Measurements from ENCODE around the gene LANCL3.
"Not testable (repeated sequence)": the region's sequence is repeated elsewhere in the genome, so short reads cannot be mapped to it uniquely, and the experiment has no call there.

LANCL3 gene

DNA sequence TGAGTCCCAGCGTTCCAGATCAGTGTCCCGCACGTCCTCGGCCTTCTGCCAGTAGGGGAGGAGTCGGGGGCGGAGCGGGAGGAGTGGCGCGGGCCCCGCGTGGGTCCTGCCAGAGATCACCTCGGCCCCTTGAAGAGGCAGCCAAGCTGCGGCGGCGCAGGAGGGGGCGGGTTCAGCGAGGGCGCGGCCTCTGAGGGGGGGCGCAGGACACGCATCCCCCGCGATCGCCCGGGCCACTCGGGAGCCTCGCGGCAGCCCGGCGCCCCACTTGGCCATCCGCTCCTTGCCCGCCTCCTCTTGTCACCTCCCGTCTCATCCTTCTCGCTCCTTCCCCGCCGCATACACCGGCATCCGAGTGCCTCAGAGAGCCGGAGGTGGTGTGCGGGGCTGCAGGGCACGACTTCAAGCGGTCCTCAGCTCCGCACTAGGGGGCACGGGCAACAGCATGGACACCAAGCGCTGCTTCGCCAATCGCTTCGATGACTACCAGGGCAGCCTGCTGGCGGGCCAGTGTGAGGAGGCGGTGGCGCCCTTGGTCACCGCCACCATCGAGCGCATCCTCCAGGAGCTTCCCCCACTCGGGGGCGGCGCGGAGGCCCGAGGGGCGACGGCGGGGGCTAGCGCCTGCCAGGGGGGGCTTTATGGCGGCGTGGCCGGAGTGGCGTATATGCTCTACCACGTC lies at the start of gene LANCL3:
TSS of gene LANCL3 (plus strand) at position 236 of the 682 bp plus-strand sequence. CDS start at position 446, 210 bp downstream.
- not testable (repeated sequence) for DNase-seq

GRCh38 chrX:37523673-37524072 lies 47.8 kb upstream of the LANCL3 start:
- DNase-seq = not testable (repeated sequence)

- no peak for DNase-seq
Measured at GRCh38 chrX:37541991-37542390, 29.5 kb upstream of the LANCL3 start.

DNA sequence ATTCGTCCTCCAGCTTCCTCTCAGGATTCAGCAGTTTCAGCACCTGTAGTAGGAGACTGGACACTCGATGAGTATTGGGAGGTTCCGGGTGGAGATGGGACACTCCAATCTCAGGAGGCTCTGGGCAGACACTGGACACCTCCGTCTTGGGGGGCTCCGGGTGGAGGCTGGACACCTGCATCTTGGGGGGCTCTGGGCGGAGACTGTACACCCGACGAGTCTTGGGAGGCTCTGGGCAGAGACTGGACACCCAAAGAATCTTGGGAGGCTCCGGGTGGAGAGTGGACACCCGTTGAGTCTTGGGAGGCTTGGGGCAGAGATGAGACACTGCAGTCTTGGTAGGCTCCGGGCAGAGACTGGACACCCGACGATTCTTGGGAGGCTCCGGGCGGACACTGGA lies 28.7 kb upstream of the LANCL3 start:
- DNase-seq = no peak

DNA sequence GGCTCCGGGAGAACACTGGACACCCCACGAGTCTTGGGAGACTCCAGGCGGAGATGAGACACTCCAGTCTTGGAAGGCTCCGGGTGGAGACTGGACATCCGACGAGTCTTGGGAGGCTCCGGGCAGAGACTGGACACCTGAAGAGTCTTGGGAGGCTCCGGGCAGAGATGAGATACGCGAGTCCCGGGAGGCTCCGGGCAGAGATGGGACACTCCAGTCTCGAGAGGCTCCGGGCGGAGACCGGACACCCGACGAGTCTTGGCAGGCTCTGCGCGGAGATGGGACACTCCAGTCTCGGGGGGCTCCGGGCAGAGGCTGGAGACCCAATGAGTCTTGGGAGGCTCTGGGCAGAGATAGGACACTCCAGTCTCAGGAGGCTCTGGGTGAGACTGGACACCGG lies 28.1 kb upstream of the LANCL3 start:
- DNase-seq = no peak

GRCh38 chrX:37544531-37544930 lies 26.9 kb upstream of the LANCL3 start:
- DNase-seq = not testable (repeated sequence)

DNA sequence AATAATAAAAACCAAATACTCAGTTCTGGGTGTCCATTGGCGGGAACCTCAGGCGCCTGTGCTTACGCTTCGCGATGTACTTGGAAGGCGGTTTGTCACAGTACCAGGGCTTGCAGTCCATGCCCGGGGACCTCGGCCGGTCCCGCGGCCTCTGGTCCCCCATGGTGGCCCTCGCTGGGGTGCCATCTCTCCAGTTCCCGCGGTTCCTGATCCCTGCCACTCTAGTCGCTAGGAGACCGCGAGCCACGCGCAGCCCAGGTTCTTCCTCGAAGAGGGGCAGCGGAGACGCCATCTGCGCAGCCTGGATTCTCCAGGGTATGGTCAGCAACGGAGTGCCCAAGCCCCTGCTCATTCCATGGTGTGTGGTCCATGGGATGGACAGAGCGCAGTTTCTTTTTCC lies 26.4 kb upstream of the LANCL3 start:
- no peak for DNase-seq

DNA sequence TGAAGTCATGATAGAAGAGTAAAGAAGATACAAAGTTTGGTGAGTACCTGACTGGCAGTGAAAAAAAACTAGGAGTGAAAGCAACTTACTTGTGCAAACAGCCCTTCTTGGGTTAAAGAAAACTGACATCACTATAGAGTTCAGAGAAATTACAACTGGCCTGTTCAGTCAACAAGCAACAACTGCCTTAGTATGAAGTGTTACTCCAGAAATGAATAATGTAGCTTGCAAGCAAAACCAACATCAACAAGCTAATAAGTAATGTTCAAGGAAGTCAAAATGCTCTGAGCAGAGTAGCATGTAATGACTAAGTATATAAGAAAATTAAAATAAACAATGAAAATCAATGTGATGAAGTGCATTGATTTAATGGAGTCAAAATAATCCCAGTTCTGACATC lies 21.8 kb upstream of the LANCL3 start:
- DNase-seq = not testable (repeated sequence)

DNA sequence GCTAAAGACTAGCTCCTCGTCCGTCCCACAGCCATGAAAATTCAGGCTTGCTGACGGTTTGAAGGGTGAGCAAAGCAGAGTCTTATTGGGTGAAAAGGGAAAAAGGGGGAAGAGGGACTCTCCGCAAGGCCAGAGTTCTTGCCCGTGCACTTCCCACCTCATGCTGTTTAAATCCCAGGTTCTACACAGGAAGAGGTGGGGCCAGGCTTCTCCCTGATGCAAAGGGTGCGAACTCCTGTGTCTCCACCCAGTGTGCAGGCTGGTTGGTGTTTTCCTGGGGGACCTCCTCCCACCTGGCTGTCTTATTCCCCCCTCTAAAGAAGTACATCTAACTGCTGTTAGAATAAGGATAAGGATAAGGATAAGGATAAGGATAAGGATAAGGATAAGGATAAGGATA lies 18.0 kb upstream of the LANCL3 start:
- no peak for DNase-seq

GRCh38 chrX:37565254-37565653 lies 6.2 kb upstream of the LANCL3 start:
- not testable (repeated sequence) for DNase-seq

DNA sequence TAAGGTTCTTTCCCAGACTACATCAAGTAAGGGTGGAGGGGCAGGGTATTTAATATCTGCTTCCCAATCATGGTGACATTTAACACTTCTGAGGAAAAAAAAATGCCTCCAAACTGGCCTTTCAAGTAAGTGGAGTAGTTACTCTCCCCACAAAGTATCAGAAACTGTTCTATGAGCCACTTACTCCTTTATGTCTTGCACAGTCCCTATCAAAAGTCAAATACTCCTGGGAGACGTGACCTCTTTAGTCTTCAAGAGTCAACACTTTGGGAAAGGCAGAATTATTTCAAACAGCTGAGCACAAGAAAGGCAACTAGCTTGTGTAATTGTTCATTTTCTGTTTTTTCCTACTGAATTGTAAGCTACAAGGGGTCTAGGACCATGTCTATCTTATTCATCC lies 1.1 kb upstream of the LANCL3 start:
- DNase-seq = not testable (repeated sequence)

DNA sequence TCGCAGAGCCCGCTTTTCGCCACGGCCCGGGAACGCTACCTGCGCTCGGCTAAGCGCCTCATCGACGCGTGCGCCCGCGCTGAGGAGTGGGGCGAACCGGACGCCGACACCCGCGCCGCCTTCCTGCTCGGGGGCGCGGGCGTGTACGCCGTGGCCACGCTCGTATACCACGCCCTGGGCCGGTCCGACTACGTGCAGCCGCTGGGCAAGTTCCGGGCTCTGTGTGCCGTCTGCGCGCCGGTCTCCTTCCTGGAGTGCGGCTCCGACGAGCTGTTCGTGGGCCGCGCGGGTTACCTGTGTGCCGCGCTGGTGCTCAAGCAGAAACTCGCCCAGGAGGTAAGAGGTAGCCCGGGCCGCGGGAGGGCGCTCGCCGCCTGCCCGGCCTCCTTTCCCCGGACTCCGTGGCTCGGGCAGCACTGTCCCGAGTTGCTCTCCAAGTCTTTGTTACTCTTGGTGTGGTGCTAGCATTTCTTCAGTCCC lies 687 bp downstream of the LANCL3 start:
- DNase-seq = not testable (repeated sequence)

- DNase-seq = not testable (repeated sequence)
Measured at GRCh38 chrX:37573121-37573520, 1.7 kb downstream of the LANCL3 start.

DNA sequence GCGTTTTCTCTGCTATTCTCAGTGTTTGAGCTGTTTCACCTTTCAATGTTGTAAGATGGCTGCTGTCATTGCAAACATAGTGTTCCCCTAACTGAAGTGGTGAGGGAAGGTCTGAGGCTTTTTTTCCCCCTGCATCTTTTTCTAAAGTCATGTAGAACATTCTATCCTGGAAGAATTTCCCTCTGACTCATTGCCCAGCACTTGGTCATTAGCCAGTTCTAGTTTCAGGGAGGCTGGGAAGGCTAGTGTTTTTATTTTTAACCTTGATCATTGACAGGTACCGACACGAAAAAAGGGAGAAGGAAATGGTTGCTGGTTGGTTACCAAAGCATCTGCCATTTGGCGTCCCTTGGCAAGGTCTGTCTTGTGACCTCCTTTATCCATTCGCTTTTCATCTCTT lies 6.6 kb downstream of the LANCL3 start:
- no peak for DNase-seq

GRCh38 chrX:37580080-37580479 lies 8.6 kb downstream of the LANCL3 start:
- no peak for DNase-seq

- not testable (repeated sequence) for DNase-seq
Measured at GRCh38 chrX:37587337-37587736, 15.9 kb downstream of the LANCL3 start.

DNA sequence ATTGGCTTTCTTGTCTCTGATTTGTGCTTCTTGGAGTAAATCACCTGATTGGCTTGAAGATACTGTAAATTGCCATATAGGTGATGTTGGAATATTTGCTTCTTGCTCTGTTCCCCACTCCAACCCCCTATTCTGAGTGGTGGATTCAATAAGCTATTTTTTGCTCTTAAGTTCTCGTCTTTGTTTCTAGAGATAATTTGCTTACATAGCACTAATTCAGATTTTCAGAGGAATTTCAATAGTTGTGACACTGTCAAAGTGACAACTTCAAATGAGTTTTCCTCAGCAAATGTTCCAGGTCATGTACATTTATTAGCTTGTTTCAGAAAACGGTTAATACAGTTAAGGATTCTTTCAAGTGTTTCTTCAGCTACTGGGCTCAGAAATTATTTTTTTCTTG lies 18.6 kb downstream of the LANCL3 start:
- DNase-seq = no peak

- DNase-seq = no peak
Measured at GRCh38 chrX:37594755-37595382, 23.4 kb downstream of the LANCL3 start.

GRCh38 chrX:37599729-37600128 lies 28.3 kb downstream of the LANCL3 start:
- DNase-seq = no peak

DNA sequence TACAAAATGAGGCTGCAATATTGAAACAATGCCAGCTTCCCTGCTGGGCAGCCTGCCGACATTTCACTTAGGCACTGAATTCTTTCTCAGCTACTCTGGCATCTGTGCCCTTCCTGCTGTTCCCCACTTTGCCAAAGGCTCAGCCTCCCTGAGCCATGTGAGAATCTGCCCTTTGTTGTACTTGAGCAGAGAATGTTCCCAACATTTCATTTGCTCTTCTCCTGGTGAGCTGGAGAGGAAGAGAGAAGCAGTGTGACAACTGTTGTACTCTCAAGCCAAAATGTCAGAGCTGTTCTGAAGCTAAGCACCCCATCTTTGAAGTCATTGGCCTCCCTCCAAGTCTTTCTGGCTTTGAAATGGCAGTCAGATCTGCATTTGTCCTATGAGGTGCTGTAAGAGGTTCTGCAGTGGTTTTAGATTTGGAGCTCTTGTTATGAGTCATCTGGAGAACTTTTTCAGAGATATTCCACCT lies 32.5 kb downstream of the LANCL3 start:
- no peak for DNase-seq

- no peak for DNase-seq
Measured at GRCh38 chrX:37607243-37607642, 35.8 kb downstream of the LANCL3 start.

GRCh38 chrX:37608156-37608555 lies 36.7 kb downstream of the LANCL3 start:
- no peak for DNase-seq

GRCh38 chrX:37609727-37610126 lies 38.3 kb downstream of the LANCL3 start:
- DNase-seq = no peak

DNA sequence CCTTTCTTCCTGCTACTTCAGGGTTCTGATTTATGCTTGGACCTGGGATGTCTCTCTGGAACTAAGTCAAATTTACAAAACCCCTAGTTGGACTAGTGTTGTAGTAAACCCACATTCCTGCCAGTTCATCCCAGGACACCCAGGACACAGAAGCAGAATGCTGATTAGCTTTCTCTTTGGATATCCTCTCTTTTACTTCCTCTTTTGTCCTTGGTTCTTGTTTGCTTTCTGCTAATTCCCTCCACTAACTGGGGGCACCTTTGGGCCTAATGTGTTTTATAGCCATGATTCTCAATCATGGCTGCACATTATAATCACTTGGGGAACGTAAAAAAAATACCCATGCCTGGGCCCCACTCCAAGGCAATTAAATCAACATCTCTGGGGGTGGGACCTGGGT lies 42.5 kb downstream of the LANCL3 start:
- DNase-seq = no peak

Measured in NCI-H1092 (cell line).